Fibroblast of villous mesenchyme (primary cell): Measurements from ENCODE around the gene NEURL1B. TPM values are rescaled to one million over a fixed set of nuclear protein-coding genes. Genes with fewer than 3 reads are reported as not detected.
"Not testable (repeated sequence)": the region's sequence is repeated elsewhere in the genome, so short reads cannot be mapped to it uniquely, and the experiment has no call there.

Experiments used
- DNase-seq: peaks from one replicate; pipeline ENCODE4 v3.0.0-alpha.2; 2010; ENCODE audit warnings: low read depth
- H3K4me3 ChIP-seq: 2 replicates; pipeline ENCODE4 v1.5.1; 2011; ENCODE audit warnings: low read depth, mild to moderate bottlenecking, low read length
- CTCF ChIP-seq: IDR thresholded peaks from 2 replicates; pipeline ENCODE4 v1.5.1; 2012; ENCODE audit warnings: low read depth, mild to moderate bottlenecking, low read length; ENCODE audit not compliant: insufficient read depth
- total RNA-seq: library from RNA; depleted of rRNA; stranded (reverse); fragments of >200 nt; gene quantifications from 2 replicates; pipeline ENCODE4 v1.2.3, GENCODE V29; 2012

NEURL1B gene
- total RNA-seq, 1 donor = 4.3 TPM

DNA sequence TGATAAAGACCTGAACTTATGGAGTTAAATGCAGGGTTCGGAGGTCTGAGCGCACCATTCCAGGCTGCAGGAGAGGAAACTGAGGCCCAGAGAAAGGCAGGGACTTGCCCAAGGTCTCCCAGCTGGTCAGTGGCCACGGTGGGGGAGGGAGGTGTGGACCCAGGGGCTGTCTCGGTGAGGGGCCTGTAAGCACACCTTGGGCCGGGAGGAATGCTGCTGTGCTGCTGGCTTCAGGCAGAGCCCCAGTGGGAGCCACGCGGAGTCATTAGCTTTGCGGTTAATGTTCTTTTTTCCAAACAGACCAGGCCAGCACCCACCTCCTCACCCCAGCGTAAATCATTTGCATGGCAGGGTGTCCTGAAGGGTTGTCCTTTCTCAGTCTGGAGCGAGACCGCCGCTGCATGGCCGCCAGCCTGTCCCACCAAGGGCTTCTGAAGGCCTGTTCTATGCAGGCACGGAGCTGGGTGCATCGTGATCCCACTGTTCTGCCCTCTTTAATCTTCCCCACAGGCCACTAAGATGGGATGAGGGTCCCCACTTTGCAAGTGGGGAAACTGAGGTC is 35.9 kb downstream of the NEURL1B start:
- TF ChIP-seq CTCF = no peak
- H3K4me3 ChIP-seq = no peak overlapping the region
- DNase-seq = no peak

GRCh38 chr5:172678362-172678874 is 37.4 kb downstream of the NEURL1B start:
- not testable (repeated sequence) for DNase-seq, H3K4me3 ChIP-seq

DNA sequence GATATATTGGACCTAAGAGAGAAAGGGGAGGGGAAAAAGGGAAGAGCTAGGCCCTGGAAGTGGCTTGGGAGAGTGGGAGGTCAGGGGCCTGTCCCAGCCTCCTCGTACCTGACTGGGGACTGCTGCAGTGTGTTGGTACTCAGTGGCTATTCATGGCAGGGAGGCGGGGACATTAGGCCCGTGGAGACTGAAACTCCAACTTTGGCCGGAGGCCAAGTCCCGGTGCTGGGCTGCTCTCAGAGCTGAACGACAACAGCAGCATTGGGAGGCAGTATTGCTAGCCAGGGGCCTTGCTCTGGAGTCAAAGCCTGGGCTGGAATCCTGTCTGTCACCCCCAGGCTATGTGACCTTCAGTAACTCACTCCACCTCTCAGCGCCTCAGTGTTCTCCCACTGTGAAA is 37.8 kb downstream of the NEURL1B start:
- no peak for TF ChIP-seq CTCF
- no peak for DNase-seq
- no peak overlapping the region for H3K4me3 ChIP-seq

DNA sequence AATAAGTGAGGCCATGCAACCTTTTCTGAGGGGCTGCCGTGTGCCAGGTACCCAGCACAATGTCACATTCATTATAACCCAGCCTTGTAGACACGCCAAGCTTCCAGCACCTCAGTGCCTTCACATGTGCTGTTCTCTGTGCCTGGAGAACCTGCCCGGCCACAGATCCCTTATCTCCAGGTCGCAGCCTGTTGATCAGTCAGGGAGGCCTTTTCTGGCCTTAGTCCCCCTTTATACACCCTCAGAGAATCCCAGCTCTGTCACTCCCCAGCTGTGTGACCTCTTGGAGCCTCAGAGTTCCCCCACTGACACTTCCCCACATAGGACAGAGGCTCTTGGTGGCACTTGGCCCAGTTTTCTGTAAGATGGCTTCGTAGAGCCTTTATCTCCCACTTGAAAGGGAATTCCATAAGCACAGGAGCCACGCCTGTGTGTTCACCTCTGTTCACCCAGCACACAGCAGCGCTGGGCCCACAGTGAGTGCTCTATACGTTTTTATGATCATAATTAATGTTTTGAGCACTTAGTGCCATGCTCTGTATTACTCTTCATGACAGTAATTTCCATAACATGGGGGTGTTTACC is 38.7 kb downstream of the NEURL1B start:
- no peak overlapping the region for H3K4me3 ChIP-seq
- DNase-seq = no peak
- TF ChIP-seq CTCF = no peak

DNA sequence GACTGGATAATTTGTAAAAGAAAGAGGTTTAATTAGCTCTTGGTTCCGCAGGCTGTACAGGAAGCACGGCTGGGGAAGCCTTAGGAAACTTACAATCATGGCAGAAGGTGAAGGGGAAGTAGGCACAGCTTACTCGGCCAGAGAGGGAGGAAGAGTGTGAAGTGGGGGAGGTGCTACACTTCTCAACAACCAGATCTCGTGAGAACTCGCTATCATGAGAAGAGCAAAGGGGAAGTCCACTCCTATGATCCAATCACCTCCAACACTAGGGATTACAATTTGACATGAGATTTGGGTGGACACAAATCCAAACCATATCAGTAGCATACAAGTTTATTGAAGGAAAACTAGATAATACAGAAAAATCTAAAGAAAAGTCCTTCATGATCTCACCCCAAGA is 39.9 kb downstream of the NEURL1B start:
- H3K4me3 ChIP-seq = no peak overlapping the region
- TF ChIP-seq CTCF = no peak

GRCh38 chr5:172681421-172681820 is 40.4 kb downstream of the NEURL1B start:
- no peak overlapping the region for H3K4me3 ChIP-seq
- TF ChIP-seq CTCF = no peak
- DNase-seq = no peak

More for the DNA sequence above, 39.9 kb downstream of the NEURL1B start:
- no peak for DNase-seq

DNA sequence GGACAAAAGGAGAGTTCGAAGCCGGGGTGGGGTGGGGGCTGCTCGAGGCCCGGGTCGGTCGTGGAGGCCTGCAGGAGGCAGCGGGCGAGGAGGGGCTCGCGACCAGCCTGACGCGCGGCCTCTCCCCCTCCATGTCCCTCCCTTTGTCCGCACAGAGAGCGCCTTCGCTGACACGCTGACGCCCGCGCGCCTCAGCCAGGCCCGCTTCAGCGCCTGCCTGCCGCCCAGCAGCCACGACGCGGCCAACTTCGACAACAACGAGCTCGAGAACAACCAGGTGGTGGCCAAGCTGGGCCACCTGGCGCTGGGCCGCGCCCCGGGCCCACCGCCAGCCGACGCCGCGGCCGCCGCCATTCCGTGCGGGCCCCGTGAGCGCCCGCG is 42.2 kb downstream of the NEURL1B start:
- H3K4me3 ChIP-seq = no peak overlapping the region
- TF ChIP-seq CTCF = no peak
- no peak for DNase-seq
